ENCODE measurements around the gene JPT1.
"Not testable (repeated sequence)": the region's sequence is repeated elsewhere in the genome, so short reads cannot be mapped to it uniquely, and the experiment has no call there.

Gene JPT1

DNA sequence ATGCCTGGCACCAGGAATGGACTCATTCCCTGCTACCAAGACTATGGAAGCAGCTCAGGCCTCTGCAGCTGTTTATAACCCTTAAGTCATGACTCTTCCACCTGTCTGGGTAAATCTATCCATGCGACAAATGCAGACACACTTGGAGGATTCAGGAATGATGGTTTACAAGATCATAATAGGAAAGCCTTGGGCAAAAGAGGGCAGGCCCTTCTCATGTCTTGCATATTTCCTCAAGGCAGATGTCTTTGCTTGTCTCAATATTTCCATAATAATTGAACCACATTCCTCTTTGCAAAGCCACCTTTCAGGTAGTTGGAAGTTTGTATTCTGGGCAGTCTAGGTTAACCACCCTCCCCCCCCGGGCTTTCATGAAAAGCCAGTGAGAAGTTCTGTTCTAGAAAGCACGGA lies 884 bp upstream of the JPT1 start:
- no peak for DNase-seq

DNA sequence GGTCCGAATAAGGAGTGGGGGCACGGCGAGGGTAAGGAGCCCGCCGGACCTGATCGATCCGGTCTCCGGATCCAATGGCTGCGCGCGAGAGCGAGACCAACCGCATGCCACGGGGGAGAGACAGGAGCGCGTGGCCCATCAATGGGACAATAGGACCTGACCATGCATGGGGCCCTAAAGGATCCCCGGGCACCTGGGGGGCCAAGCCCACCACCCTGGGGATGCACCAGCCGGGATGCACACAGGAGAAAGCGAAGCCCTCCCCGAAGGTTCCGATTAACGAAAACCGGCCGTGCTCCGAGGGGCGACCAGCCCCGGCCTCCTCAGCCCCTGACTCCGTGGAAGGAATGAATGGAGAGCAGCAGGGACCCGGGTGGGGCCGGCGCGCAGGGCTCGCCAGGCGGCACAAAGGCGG lies 525 bp downstream of the JPT1 start:
- peak in 2 of 6 experiments; percentile 14 to 43 for DNase-seq

DNA sequence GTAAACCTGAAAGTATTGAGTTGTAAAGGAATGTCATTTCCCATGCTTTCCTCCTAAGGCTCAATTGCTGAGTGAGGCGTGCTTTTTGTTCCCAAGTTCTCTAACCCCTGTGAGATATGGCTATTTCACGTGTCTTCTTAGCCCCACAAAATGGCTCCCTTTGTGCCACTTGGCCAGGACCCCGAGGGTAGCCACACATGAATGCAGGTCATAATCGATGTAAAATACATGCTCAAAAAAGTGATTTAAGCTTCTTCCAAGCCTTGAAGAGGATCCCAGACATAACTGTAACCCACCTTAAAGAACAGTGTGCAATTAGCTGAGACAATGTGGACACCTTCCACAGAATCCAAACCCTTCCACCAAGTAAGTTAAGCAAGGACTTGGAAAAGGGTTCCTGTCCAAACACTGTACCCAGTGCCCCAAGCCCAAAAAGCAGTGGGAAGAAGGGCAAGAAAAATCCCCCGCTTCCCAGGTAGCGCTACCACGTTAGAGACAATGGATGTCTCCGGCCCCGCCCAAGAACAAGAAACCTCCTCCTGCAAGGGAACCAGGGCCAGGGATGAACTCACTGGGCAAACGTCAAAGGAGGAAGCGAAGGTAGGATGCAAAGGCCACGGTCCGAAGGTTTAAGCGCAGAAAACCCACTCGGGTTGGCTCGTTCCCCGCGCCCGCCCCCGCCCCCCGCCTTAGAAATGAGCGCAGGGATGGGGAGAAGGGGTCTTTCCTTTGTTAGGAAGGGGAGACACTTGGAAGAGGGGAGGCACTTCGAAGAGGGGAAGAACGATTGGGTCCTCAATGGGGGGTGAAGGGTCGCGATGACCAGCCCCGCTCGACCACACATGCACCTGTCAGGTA lies 1.2 kb downstream of the JPT1 start:
- no peak for DNase-seq

DNA sequence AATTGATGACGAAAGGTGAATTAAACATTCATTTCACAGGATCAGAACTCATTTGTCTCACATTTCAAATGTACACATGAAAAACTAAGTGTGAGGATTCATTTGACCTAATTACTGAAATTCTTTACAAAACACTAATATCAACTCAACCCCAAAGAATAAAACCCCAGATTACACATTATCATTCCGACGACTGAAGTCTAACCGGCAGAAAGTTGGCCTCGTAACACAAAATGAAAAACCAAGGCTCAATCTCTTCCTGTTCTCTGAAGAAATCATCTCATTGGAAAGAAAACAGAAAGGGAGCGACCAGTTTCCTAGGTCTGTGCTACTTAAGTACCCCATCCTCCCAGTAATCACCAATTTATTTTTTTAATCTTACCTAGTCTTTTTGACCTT lies 1.8 kb downstream of the JPT1 start:
- no peak for DNase-seq

DNA sequence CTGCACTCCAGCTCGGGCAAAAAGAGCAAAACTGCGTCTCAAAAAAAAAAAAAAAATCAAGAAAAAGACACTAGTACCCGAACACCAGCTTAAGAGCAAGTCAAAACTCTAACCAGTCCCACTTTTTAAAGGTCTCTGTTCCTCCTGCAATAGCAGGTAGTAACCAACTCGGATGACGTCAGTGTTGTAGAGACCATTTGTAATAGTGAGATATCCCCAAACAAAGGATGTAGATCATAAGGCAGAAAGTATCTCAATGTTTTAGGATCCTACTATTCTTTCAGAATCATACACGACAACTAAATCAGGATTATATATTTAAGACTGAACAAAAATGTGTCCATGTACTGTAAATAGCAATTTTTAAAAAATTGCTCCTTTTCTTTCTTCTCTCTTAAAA lies 2.4 kb downstream of the JPT1 start:
- DNase-seq, result no peak

DNA sequence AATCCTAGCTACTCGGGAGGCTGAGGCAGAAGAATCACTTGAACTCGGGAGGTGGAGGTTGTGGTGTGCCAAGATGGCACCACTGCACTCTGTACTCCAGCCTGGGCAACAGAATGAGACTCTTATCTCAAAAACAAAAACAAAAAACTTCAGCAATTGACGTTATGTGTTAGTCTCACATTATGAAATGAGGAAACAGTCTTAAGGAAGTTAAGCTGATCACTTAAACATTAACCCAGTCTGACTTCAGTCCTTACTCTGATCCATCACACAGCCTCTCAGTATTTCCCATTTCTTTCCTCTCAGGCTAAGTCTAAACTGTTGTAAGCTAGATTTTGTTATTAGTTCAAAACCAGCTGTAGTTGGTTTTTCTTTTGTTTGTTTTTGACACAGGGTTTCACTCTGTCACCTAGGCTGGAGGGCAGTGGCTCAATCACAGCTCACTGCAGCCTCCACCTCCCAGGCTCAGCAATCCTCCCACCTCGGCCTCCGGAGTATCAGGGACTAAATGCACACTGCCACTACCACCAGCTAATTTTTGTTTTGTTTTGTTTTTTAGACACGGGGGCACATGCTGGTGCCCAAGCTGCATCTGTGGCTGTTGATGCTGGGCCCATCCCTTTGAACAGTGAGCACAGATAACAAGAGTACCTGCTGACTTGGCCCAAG lies 6.3 kb downstream of the JPT1 start:
- no peak for DNase-seq

DNA sequence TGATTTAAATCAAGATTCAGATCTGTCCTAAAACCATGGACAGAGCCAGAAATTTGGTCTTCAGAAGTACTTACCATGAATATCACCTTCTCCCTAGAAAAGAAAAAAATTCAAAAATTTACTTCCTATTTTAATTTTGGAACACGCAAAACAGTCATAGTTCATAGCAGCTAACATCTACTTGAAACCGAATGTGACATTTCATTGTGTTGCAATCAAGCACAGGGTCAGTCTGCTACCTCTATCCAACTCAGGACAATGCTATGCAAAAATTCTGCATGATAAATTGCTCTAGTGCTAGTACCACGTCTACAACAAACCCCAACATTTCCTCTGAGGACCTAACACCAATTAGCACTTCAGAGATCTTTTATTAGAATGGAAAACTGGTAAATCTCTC lies 7.7 kb downstream of the JPT1 start:
- no peak for DNase-seq

DNA sequence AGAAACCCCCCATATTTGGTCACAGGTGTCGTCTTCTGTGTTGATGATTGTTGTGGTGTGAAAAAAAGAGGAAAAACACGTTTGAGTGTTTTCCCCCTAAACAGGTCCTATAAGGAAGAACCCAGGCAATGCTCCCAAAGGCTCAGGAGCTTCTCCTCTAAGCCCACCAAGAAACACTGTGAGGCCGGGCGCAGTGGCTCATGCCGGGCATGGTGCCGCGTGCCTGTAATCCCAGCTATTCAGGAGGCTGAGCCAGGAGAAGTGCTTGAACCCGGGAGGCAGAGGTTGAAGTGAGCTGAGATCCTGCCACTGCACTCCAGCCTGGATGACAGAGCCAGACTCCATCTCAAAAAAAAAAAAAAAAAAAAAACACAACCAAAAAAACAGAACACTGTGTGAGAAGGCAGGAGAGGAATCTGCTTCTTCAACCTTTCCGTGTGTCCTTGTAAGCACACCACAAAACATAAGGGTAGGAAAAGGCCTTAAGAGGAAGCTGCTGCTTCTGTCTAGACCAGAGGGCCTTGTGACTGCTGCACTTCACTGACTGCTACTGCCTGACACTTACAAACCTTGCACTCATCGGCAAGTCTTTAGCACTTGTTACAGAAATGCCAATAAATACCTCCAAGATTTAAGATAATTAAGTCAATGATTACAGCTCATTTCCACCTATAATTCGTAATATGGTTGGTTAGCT lies 9.3 kb downstream of the JPT1 start:
- no peak for DNase-seq

DNA sequence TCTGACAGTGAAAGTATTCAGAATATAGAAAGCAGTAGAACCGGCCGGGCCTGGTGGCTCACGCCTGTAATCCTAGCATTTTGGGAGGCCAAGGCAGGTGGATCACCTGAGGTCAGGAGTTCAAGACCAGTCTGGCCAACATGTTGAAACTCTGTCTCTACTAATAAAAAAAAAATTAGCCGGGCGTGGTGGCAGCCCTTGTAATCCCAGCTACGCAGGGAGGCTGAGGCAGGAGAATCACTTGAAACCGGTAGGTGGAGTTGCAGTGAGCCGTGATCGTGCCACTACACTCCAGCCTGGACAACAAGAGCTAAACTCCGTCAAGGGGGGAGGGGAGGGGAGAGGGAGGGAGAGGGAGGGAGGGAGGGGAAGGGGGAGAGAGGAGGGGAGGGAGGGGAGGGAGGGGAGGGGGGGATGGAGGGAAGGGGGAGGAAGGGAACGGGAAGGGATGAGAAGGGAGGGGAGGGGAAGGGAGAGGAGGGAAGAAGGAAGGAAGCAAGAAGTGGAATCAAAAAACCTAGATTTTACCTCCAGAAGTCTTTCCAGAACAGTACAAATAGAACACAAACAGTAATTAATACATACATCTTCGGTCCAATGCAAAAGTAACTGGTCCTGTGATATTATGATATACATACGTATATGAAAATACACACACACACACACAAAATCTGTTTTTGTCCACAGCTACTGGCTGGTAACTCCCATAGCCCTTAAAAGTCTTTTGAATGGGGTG lies 11.9 kb downstream of the JPT1 start:
- DNase-seq, result no peak

DNA sequence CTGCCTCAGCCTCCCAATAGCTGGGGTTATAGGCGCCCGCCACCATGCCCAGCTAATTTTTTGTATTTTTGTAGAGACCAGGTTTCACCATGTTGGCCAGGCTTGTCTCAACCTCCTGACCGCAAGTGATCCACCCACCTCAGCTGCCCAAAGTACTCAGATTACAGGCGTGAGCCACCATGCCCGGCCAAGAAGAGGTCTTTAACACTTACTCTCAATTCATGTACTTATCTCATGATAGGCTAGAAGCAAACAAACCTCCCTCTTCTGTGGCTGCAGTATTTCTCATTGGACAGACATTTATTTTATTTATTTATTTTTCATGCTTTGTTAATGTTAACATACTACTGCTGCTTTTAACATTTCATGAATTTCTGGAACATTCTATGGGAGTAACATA lies 15.8 kb downstream of the JPT1 start:
- DNase-seq, result no peak

DNA sequence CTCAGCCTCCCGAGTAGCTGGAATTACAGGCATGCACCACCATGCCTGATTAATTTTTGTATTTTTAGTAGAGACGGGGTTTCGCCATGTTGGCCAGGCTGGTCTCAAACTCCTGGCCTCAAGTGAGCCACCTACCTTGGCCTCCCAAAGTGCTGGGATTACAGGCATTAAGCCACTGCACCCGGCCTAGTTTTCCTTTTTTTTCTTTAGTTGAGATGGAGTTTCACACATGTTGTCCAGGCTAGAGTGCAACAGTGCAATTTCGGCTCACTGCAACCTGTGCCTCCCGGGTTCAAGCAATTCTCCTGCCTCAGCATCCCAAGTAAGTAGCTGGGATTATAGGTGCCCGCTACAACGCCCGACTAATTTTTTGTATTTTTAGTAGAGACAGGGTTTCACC lies 16.6 kb downstream of the JPT1 start:
- DNase-seq, result not testable (repeated sequence)

DNA sequence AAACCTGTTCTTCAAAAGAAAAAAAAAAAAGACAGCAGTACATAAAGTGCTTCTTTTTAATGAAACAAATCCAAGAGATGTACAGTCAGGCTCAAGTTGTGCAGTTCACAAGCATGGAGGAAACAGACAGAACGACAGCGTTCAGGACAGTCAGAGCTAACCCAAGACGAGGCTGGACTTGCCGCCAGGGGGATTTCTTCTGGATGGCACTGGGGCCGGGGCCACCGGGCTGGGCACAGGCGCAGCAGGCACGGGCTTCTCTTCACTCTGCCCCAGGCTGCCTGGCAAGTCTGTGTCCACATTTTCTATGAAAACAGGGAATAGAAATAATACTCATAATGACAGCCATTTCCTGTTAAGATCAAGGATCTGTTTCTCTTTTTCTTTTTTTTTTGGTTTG lies 18.4 kb downstream of the JPT1 start:
- no peak for DNase-seq

DNA sequence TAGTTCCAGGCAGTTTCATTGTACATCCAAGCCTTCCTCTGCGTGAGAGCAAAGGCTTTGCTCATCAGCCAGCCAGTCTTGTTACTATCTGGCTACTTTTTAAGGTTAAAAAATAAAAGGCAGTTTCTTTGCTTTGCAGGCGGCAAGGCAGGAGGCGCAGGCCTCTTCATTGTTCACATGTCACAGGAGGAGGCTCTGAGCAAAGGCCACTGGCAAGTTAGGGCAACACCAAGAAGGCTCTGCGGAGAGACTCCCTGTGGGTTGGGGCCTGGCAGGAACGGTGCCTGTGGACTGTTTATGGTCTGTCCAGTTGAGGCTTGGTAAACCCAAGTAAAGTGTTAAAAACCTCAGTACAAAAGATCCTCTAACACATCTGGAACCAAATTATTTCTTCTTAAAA lies 18.9 kb downstream of the JPT1 start:
- DNase-seq, result no peak

DNA sequence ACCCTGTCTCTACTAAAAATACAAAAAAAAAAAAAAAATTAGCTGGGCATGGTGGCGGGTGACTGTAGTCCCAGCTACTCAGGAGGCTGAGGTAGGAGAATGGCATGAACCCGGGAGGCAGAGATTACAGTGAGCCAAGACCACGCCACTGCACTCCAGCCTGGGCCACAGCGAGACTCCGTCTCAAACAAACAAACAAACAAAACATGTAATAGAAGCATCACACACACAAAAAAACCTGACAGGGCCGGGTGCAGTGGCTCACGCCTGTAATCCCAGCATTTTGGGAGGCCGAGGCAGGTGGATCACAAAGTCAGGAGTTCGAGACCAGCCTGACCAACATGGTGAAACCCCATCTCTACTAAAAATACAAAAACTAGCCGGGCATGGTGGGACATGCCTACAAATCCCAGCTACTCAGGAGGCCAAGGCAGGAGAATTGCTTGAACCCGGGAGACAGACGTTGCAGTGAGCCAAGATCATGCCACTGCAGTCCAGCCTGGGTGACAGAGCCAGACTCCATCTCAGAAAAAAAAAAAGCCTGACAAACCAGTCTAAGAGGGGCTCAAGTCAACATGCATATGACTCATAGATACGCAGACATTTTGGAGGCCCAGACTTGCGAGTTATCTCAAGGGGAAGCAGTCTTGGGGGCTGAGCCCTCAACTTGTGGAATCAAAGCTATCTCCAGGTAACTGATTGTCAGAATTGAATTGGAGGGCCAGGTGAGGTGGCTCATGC lies 20.5 kb downstream of the JPT1 start:
- not testable (repeated sequence) for DNase-seq

DNA sequence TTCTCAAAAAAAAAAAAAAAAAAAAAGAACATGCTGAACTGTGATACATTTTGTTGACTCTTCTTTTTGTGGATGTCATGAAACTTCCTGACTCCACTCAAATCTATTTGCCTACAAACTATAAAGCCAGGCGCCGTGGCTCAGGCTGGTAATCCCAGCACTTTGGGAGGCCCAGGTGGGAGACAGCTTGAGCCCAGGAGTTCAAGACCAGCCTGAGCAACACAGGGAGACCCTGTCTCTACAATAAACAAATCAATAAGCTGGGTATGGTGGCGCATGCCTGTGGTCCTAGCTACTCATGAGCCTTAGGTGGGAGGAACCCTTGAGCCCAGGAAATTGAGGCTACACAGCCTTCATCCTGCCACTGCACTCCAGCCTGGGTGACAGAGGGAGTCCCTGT lies 21.3 kb downstream of the JPT1 start:
- no peak for DNase-seq

DNA sequence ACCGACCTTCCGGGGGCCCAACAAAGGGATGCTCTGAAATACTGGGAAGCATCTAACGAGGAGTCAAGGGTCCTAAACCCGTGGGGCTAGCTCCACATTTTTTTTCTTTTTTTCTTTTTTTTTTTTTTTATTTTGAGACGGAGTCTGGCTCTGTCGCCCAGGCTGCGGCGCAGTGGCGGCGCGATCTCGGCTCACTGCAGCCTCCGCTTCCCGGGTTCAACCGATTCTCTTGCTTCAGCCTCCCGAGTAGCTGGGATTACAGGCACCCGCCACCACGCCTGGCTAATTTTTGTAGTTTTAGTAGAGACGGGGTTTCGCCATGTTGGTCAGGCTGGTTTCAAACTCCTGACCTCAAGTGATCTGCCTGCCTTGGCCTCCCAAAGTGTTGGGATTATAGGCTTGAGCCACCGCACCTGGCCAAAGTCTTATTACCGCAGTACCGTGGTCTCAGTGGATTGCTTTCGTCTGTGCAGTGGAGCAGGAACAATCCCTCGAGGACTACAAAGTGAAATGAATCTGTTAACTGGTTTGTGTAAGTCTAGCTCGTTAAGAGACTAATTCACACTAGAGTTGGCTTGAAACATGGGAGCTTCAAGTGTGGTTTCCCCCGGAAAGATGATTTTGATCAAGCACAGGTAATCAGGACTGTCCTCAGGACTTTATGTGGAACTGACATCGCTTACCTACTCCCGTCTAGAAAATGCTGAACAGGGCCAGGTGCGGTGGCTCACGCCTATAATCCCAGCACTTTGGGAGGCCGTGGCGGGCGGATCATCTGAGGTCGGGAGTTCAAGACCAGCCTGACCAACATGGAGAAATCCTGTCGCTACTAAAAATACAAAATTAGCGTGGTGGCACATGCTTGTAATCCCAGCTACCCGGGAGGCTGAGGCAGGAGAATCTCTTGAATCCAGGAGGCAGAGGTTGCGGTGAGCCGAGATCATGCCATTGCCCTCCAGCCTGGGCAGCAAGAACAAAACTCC lies 22.0 kb downstream of the JPT1 start:
- peak in 1 of 6 experiments; percentile 18 for DNase-seq

DNA sequence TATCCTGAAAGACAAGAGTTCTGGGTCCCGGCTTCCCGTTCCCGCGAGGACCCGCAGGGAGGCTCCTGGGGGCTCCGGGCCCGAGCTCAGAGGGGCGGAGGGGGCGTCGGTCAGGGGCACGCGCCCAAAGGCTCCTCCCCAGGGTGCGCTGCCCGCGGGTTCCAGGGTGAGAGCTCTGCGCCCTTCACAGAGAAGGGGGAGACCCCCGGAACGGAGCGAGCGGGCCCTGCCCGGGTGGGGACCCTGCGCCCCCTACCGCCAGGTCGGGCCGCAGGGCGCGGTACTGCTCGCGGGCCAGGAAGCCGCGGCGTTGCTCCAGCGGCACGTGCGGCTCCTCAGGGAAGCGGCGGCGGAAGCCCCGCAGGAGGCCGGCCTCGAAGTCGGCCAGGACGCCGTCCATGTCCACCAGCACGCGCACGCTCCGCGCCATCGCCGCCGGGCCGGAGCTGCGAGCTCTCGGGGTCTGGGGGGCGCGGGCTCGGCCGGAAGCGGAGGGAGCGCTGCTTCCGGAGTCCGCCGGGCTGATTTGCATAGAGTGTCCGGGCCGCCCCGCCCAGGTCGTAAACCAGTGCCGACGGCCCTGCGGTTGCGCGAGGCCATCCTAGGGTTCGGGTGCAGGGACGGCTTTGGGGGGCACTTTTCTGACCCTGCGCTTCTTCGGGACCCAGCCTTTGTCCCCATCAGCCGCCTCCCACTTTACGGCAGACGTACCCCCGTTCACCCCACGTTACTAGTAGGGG lies 22.9 kb downstream of the JPT1 start, which contains the start of gene NT5C:
Gene NT5C, minus strand, starts transcription at position 465 of the 740 bp plus-strand sequence. Its CDS starts 35 bp downstream, at position 430.
- DNase-seq, result peak; percentile 27 to 60 (median 50)

DNA sequence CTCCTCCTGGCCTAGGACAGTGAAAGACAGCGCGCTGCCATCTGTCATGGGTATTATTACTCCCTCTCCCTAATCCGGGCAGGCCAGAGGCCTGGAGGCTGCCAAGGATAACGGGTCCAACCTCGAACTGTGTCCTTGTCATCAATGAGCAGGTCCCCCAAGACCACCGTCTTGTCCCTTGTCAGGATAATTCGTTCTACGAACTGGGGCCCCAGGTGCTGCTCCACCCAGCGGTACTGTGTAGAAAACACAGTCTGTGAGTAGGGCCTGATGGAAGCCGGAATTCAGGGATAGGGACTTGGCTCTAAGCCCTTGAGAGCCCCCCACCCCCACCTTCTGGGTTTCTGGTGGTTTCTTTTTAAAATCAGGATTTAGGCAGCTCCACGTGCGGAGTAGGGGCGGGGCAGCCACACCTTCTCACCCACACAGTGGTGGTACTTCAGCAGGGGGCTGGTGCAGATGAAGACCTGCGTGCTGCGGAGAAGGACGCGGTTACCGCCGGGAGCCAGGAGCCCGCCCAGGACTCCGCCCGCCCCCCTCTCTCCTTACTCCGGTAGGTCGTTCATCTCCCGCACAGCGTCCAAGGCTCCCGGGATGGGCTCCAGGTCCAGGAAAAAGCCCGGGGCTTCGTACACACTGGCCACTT lies 23.6 kb downstream of the JPT1 start:
- DNase-seq, result peak; percentile 18 to 58 (median 38)

DNA sequence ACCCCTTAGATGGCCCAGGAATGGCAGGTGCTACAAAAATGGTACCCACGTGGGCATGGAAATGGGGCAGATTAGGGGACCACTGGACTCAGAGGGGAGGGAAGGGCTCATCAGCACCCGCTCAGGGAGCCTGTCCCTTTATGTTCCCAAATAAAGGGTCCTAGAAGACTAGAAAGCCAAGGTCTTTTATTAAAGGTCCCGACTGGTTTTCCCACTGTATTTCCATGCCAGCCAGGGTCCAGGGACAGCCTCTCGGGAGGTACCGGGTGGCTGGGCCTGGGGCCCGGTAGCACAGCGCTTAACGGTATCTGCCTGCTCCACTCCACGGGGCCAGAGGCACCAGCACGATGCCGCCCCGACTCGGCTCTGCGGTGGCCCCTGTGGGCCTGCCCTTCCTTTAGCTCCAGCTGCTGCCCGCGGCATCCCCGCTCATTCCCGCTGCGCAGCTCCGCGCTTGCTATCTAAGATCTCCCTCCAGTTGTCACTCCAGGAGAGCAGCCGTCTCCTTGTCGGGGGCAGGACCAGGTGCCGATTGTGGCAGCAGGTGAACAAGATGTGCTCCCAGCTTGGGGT lies 24.2 kb downstream of the JPT1 start:
- no peak for DNase-seq

Data from stimulated activated naive CD4-positive, alpha-beta T cell (primary cell).